Mesenteric fat pad (tissue), 1 donor: ENCODE measurements around the gene LRRC37B. TPM values are rescaled to one million over a fixed set of nuclear protein-coding genes. Genes with fewer than 3 reads are reported as not detected.
"Not testable (repeated sequence)": the region's sequence is repeated elsewhere in the genome, so short reads cannot be mapped to it uniquely, and the experiment has no call there.

ENCODE experiments used
- DNase-seq: peaks from one replicate; pipeline ENCODE4 v3.0.0-alpha.2; 2020; ENCODE audit warnings: low spot score
- total RNA-seq: library from RNA; stranded (reverse); fragmentation: NEBNext Ultra II Directional; extraction: Animal tissue kit (Norgen Biotek cat#: 25700); gene quantifications from one replicate; pipeline ENCODE4 v1.2.1, GENCODE V29; 2021
- donor health status: DM: yes; HTN: yes; CAD: no.

LRRC37B gene
- total RNA-seq, 1 donor from 2014 or later, result 7.1 TPM

GRCh38 chr17:32041306-32041875, 34.2 kb downstream of the LRRC37B start:
- not testable (repeated sequence) for DNase-seq

DNA sequence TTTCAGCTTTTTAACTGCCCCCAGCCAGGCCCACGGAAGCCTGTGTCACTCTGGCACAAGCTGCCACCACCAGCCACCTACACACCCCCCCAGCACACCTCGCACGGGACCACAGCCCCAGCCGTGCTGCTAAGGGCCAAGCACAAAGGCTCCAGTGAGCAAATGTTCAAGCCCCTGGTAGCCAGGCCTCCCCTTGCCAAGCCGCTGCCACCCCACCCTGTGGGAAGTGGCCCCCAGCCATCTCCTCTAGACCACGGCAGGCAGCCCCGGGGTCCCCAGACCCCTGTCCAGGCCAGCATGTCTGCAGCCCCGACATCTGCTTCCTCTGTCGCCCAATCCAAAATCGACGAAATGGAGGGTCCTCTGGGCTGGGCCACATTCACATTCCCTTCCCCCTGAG, 35.1 kb downstream of the LRRC37B start:
- DNase-seq, result not testable (repeated sequence)

DNA sequence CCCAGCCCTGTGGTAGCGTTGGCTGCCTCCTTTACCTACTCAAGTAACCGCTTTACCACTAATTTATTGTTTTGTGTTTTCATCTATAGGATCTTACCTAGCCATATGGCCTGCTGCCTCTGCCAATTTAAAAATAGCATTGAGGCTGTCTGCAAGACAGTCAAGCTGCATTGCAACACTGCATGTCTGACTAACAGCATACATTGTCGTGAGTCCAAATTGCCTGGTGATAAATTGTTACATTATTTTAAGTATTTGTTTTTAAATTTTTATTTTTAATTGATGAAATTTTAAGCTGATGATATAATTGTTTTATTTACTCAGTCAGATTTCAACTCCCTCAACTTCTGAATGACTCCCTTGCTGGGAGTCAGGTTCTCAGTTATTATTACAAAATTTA, 38.4 kb downstream of the LRRC37B start:
- DNase-seq, result not testable (repeated sequence)

- not testable (repeated sequence) for DNase-seq
These were observed 40.5 kb downstream of the LRRC37B start for GRCh38 chr17:32047663-32048062.

DNA sequence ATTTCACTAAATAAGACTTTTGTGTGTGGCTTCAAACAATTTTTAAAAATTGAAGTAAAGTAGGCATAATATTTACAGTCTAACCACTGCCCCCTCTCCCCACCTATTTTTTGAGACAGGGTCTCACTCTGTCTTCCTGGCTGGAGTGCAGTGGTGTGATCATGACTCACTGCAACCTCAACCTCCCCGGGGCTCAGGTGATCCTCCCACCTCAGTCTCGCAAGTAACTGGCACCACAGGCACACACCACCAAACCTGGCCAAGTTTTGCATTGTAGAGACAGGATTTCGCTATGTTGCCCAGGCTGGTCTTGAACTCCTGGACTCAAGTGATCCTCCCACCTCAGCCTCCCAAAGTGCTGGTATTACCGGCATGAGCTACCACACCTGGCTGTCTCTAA, 47.8 kb downstream of the LRRC37B start:
- not testable (repeated sequence) for DNase-seq

DNA sequence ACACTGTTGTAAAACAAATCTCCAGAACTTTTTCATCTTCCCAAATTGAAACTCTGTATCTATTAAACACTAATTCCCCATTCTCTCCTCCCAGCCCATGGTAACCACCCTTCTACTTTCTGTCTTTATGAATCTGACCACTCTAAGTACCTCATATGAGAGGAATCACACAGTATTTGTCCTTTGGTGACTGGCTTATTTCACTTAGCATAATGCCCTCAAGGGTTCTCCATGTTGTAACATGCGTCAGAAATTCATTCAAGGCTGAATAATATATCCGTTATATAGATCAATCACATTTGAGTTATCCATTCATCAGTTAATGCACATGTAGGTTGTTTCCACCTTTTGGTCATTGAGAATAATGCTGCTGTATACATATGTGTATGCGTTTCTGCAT, 48.2 kb downstream of the LRRC37B start:
- not testable (repeated sequence) for DNase-seq

DNA sequence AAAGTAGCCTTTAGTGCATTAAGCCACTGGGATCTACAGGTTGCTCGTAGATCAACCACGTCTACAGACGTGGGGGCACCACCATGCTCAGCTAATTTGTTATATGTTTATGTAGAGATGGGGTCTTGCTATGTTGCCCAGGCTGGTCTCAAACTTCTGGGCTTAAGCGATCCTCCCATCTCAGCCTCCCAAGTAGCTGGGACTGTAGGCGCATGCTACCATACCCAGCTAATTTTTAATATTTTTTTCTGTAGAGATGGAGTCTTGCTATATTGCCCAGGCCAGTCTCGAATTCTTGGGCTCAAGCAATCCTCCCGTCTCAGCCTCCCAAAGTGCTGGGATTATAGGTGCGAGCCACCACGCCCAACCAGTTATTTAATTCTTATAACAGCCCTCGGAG, 49.3 kb downstream of the LRRC37B start:
- not testable (repeated sequence) for DNase-seq

GRCh38 chr17:32057460-32058105, 50.4 kb downstream of the LRRC37B start:
- not testable (repeated sequence) for DNase-seq

DNA sequence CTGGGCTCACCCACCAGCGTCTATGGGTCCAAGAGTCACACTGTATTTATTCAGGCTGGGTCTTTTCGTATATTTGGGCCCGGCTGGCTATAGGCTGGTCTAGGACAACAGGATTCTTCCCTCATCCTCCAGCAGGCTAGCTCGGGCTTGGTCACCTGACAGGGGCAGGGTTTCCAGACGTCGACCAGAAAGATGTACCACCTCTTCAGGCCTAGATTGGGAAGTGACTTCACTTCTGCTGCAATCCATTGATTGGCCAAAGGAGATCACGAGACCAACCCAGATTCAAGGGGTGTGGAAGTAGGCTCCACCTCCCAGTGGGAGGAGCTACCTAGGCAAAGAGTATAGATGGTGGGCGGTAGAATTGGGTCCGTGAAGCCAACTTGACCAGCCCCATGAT, 53.5 kb downstream of the LRRC37B start:
- not testable (repeated sequence) for DNase-seq

DNA sequence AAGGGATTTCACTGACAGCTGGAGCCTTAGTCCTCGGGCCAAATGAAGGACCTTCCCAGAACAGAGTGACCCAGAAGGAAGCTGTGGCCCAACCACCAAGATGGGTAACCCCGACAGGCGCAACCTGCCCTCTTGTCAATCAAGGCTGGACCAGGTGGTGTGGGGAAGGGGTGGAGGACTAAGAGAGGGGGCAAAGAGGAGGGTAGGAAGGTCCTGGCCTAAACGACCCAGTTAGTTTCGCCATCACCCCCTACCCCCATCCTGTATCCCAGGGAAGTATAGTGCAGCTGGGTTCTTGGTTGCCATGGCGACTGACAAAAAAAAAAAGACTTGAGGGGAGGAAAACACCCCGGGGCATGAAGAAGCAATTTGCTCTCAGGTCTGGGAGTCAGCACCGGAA, 54.7 kb downstream of the LRRC37B start:
- not testable (repeated sequence) for DNase-seq

- not testable (repeated sequence) for DNase-seq
These were observed 56.9 kb downstream of the LRRC37B start for GRCh38 chr17:32064091-32064490.

DNA sequence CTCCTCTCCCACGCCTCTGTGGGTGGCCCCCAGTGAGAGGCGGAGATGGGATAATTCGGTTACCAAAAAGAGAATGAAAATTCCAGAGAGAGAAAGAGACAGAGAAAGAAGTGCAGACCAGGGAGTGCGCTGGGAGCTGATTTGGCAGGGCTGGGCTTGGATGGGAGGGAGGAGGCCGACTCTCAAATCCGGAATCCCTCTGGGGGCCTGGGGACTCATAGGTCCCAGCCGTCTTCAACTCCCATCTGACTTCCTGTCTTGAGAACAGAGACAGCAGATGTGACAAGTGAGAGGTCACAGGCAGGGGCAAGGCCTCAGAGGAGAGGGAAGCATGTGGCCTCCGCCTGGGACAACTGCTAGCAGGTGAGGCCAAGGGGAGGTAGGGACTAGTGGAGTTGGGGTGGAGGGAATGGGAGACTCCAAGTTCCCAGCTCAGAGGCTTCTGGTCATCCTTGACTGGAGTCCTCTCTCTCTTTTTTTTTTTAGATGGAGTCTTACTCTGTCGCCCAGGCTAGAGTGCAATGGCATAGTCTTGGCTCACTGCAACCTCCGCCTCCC, 59.0 kb downstream of the LRRC37B start:
- not testable (repeated sequence) for DNase-seq

GRCh38 chr17:32066863-32067642, 59.9 kb downstream of the LRRC37B start:
- DNase-seq, result not testable (repeated sequence)

DNA sequence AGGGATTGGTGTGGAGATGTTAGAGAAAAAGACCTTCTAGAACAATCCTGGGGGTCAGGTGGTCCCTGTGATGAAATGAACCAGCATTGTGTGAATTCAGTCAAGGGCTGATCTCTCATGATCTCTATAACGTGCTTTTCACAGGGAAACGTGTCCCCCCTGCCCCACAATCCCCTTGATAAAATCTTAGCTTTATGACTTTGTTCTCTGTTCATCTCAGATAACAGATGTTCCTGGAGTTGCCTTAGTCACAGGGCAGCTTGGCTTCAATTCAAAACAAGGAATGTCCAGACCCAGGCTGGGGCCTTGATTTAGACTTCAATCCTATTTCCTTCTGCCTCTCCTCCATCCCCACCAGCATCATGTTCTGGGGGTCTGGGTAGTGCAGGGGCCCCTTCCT, 61.9 kb downstream of the LRRC37B start:
- DNase-seq, result not testable (repeated sequence)

GRCh38 chr17:32071961-32072360, 64.8 kb downstream of the LRRC37B start:
- DNase-seq, result not testable (repeated sequence)

GRCh38 chr17:32073131-32073530, 65.9 kb downstream of the LRRC37B start:
- not testable (repeated sequence) for DNase-seq

- DNase-seq, result not testable (repeated sequence)
These were observed 72.6 kb downstream of the LRRC37B start for GRCh38 chr17:32079753-32080152.

- not testable (repeated sequence) for DNase-seq
These were observed 76.4 kb downstream of the LRRC37B start for GRCh38 chr17:32083550-32083979.

DNA sequence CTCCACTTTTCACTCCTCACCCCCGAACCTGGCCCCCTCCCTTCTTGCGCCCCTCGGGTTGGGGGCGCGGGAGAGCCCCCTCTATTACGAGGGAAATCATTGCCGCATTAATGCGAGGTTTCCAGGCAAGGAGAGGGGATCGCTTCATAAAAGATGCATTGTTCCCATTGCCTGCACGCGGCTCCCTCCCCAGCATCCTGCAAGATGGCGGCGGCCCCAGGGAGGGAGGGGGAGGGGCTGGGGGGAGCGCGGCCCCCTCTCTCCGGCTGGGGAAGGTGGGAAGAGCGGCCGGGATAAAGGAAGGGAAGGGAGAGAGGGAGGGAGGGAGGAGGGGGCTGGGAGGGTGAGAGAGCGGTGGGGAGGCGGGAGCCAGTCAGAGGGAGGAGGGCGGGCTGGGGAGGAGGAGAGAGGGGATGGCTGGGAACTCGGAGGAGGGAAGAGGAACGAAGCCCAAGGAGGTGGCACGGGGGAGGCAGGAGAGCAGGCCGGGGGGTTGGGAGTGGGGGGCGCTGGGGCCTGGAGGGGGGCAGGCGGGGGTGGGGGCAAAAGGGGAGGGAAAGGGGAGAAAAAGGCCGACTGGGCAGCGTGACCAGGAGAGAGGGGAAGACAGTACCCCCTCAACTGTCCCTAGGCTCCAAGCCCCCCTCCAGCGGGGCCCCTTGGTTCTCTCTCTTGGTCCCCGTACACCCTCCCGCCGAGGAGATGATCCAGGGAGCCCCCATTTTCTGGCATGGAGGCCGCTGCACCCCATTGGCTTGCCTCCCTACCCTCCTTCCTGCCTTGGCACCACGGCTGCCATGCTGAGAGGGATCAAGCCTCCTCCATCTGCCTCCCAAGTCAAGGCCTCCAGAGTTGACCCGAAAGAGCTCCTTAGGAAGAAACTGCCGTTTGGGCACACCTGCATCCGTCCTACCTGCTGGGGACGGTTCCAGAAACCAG, 77.1 kb downstream of the LRRC37B start:
- DNase-seq, result not testable (repeated sequence)
